GM19452 (cell line): ENCODE measurements around the gene ZFP92.

Source experiments
- ATAC-seq: cut with Tn5 transposase; IDR thresholded peaks from one replicate; pipeline ENCODE4 v1.9.1; 2021; ENCODE audit not compliant: unreplicated experiment

Gene ZFP92

GRCh38 chrX:153434801-153435200 lies 23.5 kb downstream of the ZFP92 start:
- ATAC-seq = no peak

- no peak for ATAC-seq
Observed at GRCh38 chrX:153435845-153436244, 24.6 kb downstream of the ZFP92 start.

GRCh38 chrX:153438532-153438931 lies 27.3 kb downstream of the ZFP92 start:
- ATAC-seq = no peak

GRCh38 chrX:153439977-153440376 lies 28.7 kb downstream of the ZFP92 start:
- no peak for ATAC-seq

GRCh38 chrX:153440556-153441135 lies 29.4 kb downstream of the ZFP92 start:
- ATAC-seq = no peak

- ATAC-seq = no peak
Observed at GRCh38 chrX:153441296-153441695, 30.0 kb downstream of the ZFP92 start.

- ATAC-seq = no peak
Observed at GRCh38 chrX:153441981-153442380, 30.7 kb downstream of the ZFP92 start.

GRCh38 chrX:153442463-153442862 lies 31.2 kb downstream of the ZFP92 start:
- no peak for ATAC-seq

- no peak for ATAC-seq
Observed at GRCh38 chrX:153443476-153444332, 32.4 kb downstream of the ZFP92 start.

GRCh38 chrX:153444333-153445011 lies 33.2 kb downstream of the ZFP92 start:
- no peak for ATAC-seq

GRCh38 chrX:153445106-153445855 lies 34.0 kb downstream of the ZFP92 start:
- ATAC-seq = no peak

- ATAC-seq = no peak
Observed at GRCh38 chrX:153445856-153446635, 34.8 kb downstream of the ZFP92 start, which contains the start of gene TREX2. TREX2 (minus strand) TSS chrX:153446056; CDS start chrX:153445430, 626 bp downstream.

- no peak for ATAC-seq
Observed at GRCh38 chrX:153446636-153446936, 35.3 kb downstream of the ZFP92 start.

- ATAC-seq = no peak
Observed at GRCh38 chrX:153446950-153447580, 35.8 kb downstream of the ZFP92 start.

GRCh38 chrX:153447581-153447960 lies 36.3 kb downstream of the ZFP92 start:
- no peak for ATAC-seq

- no peak for ATAC-seq
Observed at GRCh38 chrX:153448556-153449367, 37.5 kb downstream of the ZFP92 start.

GRCh38 chrX:153449368-153450113 lies 38.3 kb downstream of the ZFP92 start:
- ATAC-seq = no peak

- ATAC-seq = no peak
Observed at GRCh38 chrX:153450114-153450948, 39.1 kb downstream of the ZFP92 start.
